ENCODE results near the gene FXN. TPM values are rescaled to one million over a fixed set of nuclear protein-coding genes. Genes with fewer than 3 reads are reported as not detected.

Gene FXN
- total RNA-seq, 4 donors from 2014 or later, result 4.6 to 13.2 (median 8.1) TPM

DNA sequence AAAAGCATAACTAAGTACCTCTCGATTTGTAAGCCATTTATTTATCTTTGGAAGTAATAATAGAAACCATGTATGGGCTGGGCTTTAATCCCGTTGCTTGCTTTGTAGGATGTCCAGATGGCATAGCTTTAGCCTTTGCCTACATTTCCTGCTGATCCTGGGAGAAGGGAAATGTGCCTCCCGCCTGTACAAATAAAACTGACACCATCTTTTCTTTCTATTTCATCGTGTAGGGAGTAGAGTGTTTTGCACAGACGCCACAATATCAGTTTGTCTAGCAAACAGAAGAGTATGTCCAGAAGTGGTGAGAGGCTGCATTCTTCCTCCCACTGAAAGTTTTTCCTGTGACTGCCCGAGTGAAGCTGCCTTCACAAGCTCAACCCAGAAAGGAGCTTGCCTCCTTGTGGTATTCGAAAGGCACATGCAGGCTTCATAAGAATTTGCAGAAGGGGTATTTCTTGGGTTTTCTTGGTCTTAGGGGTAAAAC is 113.8 kb downstream of the FXN start:
- peaks cover 0 to 43% (median 2%) of the 10 kb centered on the region in 3 donors for H3K4me1 ChIP-seq
- TF ChIP-seq, protein P1, sequence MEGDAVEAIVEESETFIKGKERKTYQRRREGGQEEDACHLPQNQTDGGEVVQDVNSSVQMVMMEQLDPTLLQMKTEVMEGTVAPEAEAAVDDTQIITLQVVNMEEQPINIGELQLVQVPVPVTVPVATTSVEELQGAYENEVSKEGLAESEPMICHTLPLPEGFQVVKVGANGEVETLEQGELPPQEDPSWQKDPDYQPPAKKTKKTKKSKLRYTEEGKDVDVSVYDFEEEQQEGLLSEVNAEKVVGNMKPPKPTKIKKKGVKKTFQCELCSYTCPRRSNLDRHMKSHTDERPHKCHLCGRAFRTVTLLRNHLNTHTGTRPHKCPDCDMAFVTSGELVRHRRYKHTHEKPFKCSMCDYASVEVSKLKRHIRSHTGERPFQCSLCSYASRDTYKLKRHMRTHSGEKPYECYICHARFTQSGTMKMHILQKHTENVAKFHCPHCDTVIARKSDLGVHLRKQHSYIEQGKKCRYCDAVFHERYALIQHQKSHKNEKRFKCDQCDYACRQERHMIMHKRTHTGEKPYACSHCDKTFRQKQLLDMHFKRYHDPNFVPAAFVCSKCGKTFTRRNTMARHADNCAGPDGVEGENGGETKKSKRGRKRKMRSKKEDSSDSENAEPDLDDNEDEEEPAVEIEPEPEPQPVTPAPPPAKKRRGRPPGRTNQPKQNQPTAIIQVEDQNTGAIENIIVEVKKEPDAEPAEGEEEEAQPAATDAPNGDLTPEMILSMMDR (IDR thresholded peaks at IDR 0.05), result peak; percentile 16 to 60 (median 53)
- no peak for TF ChIP-seq POLR2AphosphoS5 (IDR thresholded peaks at IDR 0.05)
- ATAC-seq, result peak; percentile 31
- peak overlapping the region in 1 of 2 donors; percentile 6 for H3K4me3 ChIP-seq
- no peaks in the 10 kb centered on the region for H3K36me3 ChIP-seq
- no peaks in the 10 kb centered on the region for H3K9me3 ChIP-seq
- peak overlapping the region; percentile 16 to 72 (median 54) for H3K27ac ChIP-seq
- no peaks in the 10 kb centered on the region for H3K27me3 ChIP-seq
- WGBS, 2 donors (ENCODE audit: low coverage in 1 of 2), result 6 to 15% methylated on average over 5 to 7 of the region's 7 CpGs

Small RNA genes lying within 50 kb of the gene (small RNA-seq; reads per million reads assigned to genes)
- gene AL162730.1, result 0 reads per million in 4 donors

Other genes with a start within 250 kb of the FXN start
- not detected for gene PRKACG, start 21.6 kb upstream of the FXN start, total RNA-seq
- 100 to 1,000 TPM in 2 of 4 donors, 10 to 100 TPM in 2; 39.3 to 147 (median 104) TPM for gene TJP2, start 138.5 kb downstream of the FXN start, total RNA-seq